Activated gamma-delta T cell treated with Interleukin-2 at 50 U/mL for 16 hours (primary cell): ENCODE data around the gene CRY2.

Experiments used
- DNase-seq: peaks from one replicate; pipeline ENCODE4 v3.0.0-alpha.2; 2020

Gene CRY2

GRCh38 chr11:45919806-45920530, 72.7 kb downstream of the CRY2 start:
- no peak for DNase-seq

- DNase-seq: no peak
Measured at GRCh38 chr11:45920531-45921477, 73.5 kb downstream of the CRY2 start.

- peak; percentile 3 for DNase-seq
Measured at GRCh38 chr11:45921561-45922424, 74.5 kb downstream of the CRY2 start.

- DNase-seq: peak; percentile 14
Measured at GRCh38 chr11:45922425-45923082, 75.3 kb downstream of the CRY2 start, which contains the start of gene LARGE2. Gene LARGE2 (plus strand): TSS chr11:45922656. CDS start chr11:45922883, 227 bp downstream.

- peak; percentile 3 for DNase-seq
Measured at GRCh38 chr11:45924036-45924915, 77.0 kb downstream of the CRY2 start.

- DNase-seq: no peak
Measured at GRCh38 chr11:45924927-45925326, 77.7 kb downstream of the CRY2 start.

GRCh38 chr11:45925550-45925949, 78.3 kb downstream of the CRY2 start:
- DNase-seq: no peak

- DNase-seq: no peak
Measured at GRCh38 chr11:45926001-45926401, 78.7 kb downstream of the CRY2 start.

GRCh38 chr11:45926536-45927331, 79.5 kb downstream of the CRY2 start:
- DNase-seq: no peak

- DNase-seq: no peak
Measured at GRCh38 chr11:45927332-45927683, 80.0 kb downstream of the CRY2 start.

GRCh38 chr11:45927684-45928413, 80.6 kb downstream of the CRY2 start:
- no peak for DNase-seq

GRCh38 chr11:45928535-45929215, 81.4 kb downstream of the CRY2 start:
- DNase-seq: no peak

- DNase-seq: no peak
Measured at GRCh38 chr11:45929486-45930030, 82.3 kb downstream of the CRY2 start.

- peak; percentile 44 for DNase-seq
Measured at GRCh38 chr11:45930031-45930794, 82.9 kb downstream of the CRY2 start.

GRCh38 chr11:45930951-45931570, 83.8 kb downstream of the CRY2 start:
- DNase-seq: no peak

- no peak for DNase-seq
Measured at GRCh38 chr11:45931739-45932138, 84.5 kb downstream of the CRY2 start.

- DNase-seq: no peak
Measured at GRCh38 chr11:45932217-45932616, 84.9 kb downstream of the CRY2 start.
